B cell (primary cell): ENCODE results near the gene SLC30A7. TPM values are rescaled to one million over a fixed set of nuclear protein-coding genes. Genes with fewer than 3 reads are reported as not detected.

Experiments
- ATAC-seq: fragments of 200-7000 bp; cut with Tn5 transposase; one replicate; pipeline ENCODE4 v1.10.0; 2021; ENCODE audit warnings: low read depth, mild to moderate bottlenecking, moderate number of reproducible peaks, moderate library complexity
- CTCF ChIA-PET: fragments of 350-600 bp; sonication (Branson Sonifier 250); formaldehyde crosslinking; loops from one replicate; lab custom pipeline; 2021; ENCODE audit warnings: antibody characterized with exemption, inconsistent platforms; lab: Charles Lee
- POLR2A ChIA-PET: fragments of 350-600 bp; sonication (Branson Sonifier 250); formaldehyde crosslinking; loops from one replicate; lab custom pipeline; 2021; ENCODE audit warnings: antibody characterized with exemption; lab: Charles Lee
- DNase-seq: peaks from one replicate; pipeline ENCODE4 v3.0.0; 2013
- H2AFZ ChIP-seq: 2 replicates; pipeline ENCODE4 v1.6.1; 2012; ENCODE audit warnings: mild to moderate bottlenecking, low read depth, low read length; ENCODE audit not compliant: insufficient read depth, poor library complexity, severe bottlenecking
- H3K27ac ChIP-seq, 2 donors: 1 replicate in 1 of 2; 2 replicates in 1 of 2; pipeline ENCODE4 v1.5.1; 2012 to 2013; ENCODE audit warnings: low read length in 2 of 2, mild to moderate bottlenecking in 2 of 2, moderate library complexity in 1 of 2
- H3K27me3 ChIP-seq, 4 experiments: fragments of 200-600 bp in 1 of 4; sonication (generic) in 1 of 4; replicated peaks in 1 of 4; 1 replicate in 2 of 4; 2 replicates in 2 of 4; pipeline versions ENCODE4 v1.6.1 to v1.7.0; 2013 to 2016; ENCODE audit warnings: low read length in 3 of 4, mild to moderate bottlenecking in 2 of 4, mixed read lengths in 1 of 4, moderate library complexity in 1 of 4; ENCODE audit not compliant: insufficient read depth in 4 of 4, control insufficient read depth in 3 of 4; ENCODE audit errors: control extremely low read depth in 1 of 4
- H3K36me3 ChIP-seq, 2 experiments: replicated peaks in 1 of 2; 1 replicate in 1 of 2; 2 replicates in 1 of 2; pipeline versions ENCODE4 v1.6.1 to v1.7.1; 2013; ENCODE audit warnings: low read length in 1 of 2; ENCODE audit not compliant: insufficient read depth in 2 of 2, control insufficient read depth in 1 of 2; ENCODE audit errors: control extremely low read depth in 1 of 2, extremely low read depth in 1 of 2
- H3K4me1 ChIP-seq, 2 donors: fragments of 200-600 bp in 1 of 2; sonication (generic) in 1 of 2; 1 replicate in 1 of 2; 2 replicates in 1 of 2; pipeline versions ENCODE4 v1.5.1 to v1.6.1; 2013 to 2017; ENCODE audit warnings: low read length in 2 of 2; ENCODE audit not compliant: control insufficient read depth in 2 of 2, insufficient read depth in 2 of 2
- H3K4me2 ChIP-seq: replicated peaks from 2 replicates; pipeline ENCODE3; 2012; ENCODE audit warnings: mild to moderate bottlenecking, low read depth, low read length; ENCODE audit not compliant: poor library complexity, severe bottlenecking
- H3K4me3 ChIP-seq, 5 experiments: fragments of 200-600 bp in 1 of 5; sonication (generic) in 1 of 5; 1 replicate in 3 of 5; 2 replicates in 2 of 5; pipeline versions ENCODE4 v1.5.1 to v1.7.0; 2011 to 2016; ENCODE audit warnings: low read length in 4 of 5, mild to moderate bottlenecking in 4 of 5, low read depth in 2 of 5, control low read depth in 1 of 5, moderate library complexity in 1 of 5; ENCODE audit not compliant: insufficient read depth in 1 of 5; ENCODE audit errors: control extremely low read depth in 1 of 5, extremely low read depth in 1 of 5
- H3K79me2 ChIP-seq: fragments of 200-600 bp; sonication (generic); one replicate; pipeline ENCODE4 v1.6.0; 2016; ENCODE audit warnings: low read length; ENCODE audit not compliant: control insufficient read depth, insufficient read depth
- H3K9ac ChIP-seq: fragments of 200-600 bp; sonication (generic); 2 replicates; pipeline ENCODE4 v1.6.1; 2017; ENCODE audit warnings: mild to moderate bottlenecking, low read length, moderate library complexity
- H3K9me3 ChIP-seq, 3 donors: one replicate each; pipeline versions ENCODE4 v1.6.1 to v1.7.1; 2013; ENCODE audit warnings: low read length in 2 of 3; ENCODE audit not compliant: control insufficient read depth in 2 of 3, insufficient read depth in 1 of 3; ENCODE audit errors: control extremely low read depth in 1 of 3
- H4K20me1 ChIP-seq: 2 replicates; pipeline ENCODE4 v1.6.0; 2012; ENCODE audit warnings: mild to moderate bottlenecking, low read length; ENCODE audit not compliant: insufficient read depth, control insufficient read depth, poor library complexity, severe bottlenecking
- H3K27ac Mint-ChIP-seq: one replicate; pipeline ENCODE4 v1.8.0; 2021; ENCODE audit warnings: mixed read lengths
- H3K27me3 Mint-ChIP-seq: one replicate; pipeline ENCODE4 v1.8.0; 2021; ENCODE audit warnings: mixed read lengths
- H3K4me1 Mint-ChIP-seq: one replicate; pipeline ENCODE4 v1.8.0; 2021; ENCODE audit warnings: mixed read lengths
- H3K4me3 Mint-ChIP-seq: one replicate; pipeline ENCODE4 v1.8.0; 2021; ENCODE audit warnings: mixed read lengths
- H3K9me3 Mint-ChIP-seq: one replicate; pipeline ENCODE4 v1.8.0; 2022; ENCODE audit warnings: mixed read lengths; ENCODE audit not compliant: insufficient read depth
- CTCF ChIP-seq: fragments of 200-600 bp; IDR thresholded peaks from one replicate; pipeline ENCODE4 v1.8.0; 2022; ENCODE audit warnings: antibody characterized with exemption, mild to moderate bottlenecking
- EZH2 ChIP-seq: IDR thresholded peaks from 2 replicates; pipeline ENCODE4 v1.6.1; 2012; ENCODE audit warnings: borderline replicate concordance, low read depth, mild to moderate bottlenecking, moderate library complexity, low read length; ENCODE audit not compliant: insufficient read depth, poor library complexity, severe bottlenecking
- WGBS: methylation state at CpG from one replicate; pipeline ENCODE4 v1.1.5; 2013; ENCODE audit warnings: missing lambda C conversion rate; ENCODE audit not compliant: insufficient coverage; 5-methylcytosine and 5-hydroxymethylcytosine counted together
- intact Hi-C: fragments of 100-400 bp; cut with micrococcal nuclease; formaldehyde crosslinking; loops from one replicate; pipeline ENCODE4 v1.10.0; 2022
- polyA plus RNA-seq: library from polyadenylated mRNA; depleted of rRNA; stranded (reverse); fragments of >200 nt; gene quantifications from 2 replicates; pipeline ENCODE4 v1.2.3, GENCODE V29; 2012
- total RNA-seq, 2 donors: library from RNA; stranded (reverse); fragments of 120-200 nt in 1 of 2; gene quantifications; 1 replicate in 1 of 2; 2 replicates in 1 of 2; pipeline versions ENCODE4 v1.2.3 to v1.2.4, GENCODE V29; 2013 to 2022

The SLC30A7 gene
- total and polyA plus RNA-seq, 2 donors (not counting 1 experiment from before 2014, with no cell fraction given) = 5.2 to 28.6 TPM

- Mint-ChIP-seq H3K4me3 (no peak overlapping the region), H3K27ac (no peak overlapping the region), H3K4me1 (peaks cover 23% of the 10 kb centered on the region), H3K9me3 (no peaks in the 10 kb centered on the region), H3K27me3 (no peaks in the 10 kb centered on the region)
- Histone ChIP-seq H3K4me1 (peaks cover 10 to 18% of the 10 kb centered on the region in 2 donors), H4K20me1 (no peaks in the 10 kb centered on the region), H3K4me2 (no peak overlapping the region), H3K79me2 (no peaks in the 10 kb centered on the region), H3K36me3 (peaks cover 0 to 8% of the 10 kb centered on the region in 2 experiments), H3K27ac (peak overlapping the region in 1 of 2 donors; percentile 53), H3K9ac (no peak overlapping the region), H3K4me3 (no peak overlapping the region), H3K27me3 (no peaks in the 10 kb centered on the region), H3K9me3 (no peaks in the 10 kb centered on the region), H2AFZ (no peak overlapping the region)
- intact Hi-C loops = loop anchor here (5.0 kb wide), 1 partner anchor 32 kb away; no protein-coding TSS in a partner anchor
- 83% methylated on average over 1 of the region's 3 CpGs for WGBS
- CTCF ChIA-PET = interaction anchor here (0.9 to 1.8 kb wide), 2 partner anchors 234 to 284 kb away, joined by 3 to 4 read pairs; no protein-coding TSS in a partner anchor
- no peak for DNase-seq
- ATAC-seq = no peak
- POLR2A ChIA-PET = no interaction called here
- TF ChIP-seq CTCF (no peak), EZH2 (no peak)
These were observed 108.8 kb downstream of the SLC30A7 start for GRCh38 chr1:101004670-101005069.

- Histone ChIP-seq H3K9me3 (no peaks in the 10 kb centered on the region), H3K9ac (no peak overlapping the region), H2AFZ (no peak overlapping the region), H3K27ac (peak overlapping the region in 1 of 2 donors; percentile 42), H3K4me2 (no peak overlapping the region), H3K79me2 (no peaks in the 10 kb centered on the region), H3K4me1 (peaks cover 10 to 18% of the 10 kb centered on the region in 2 donors), H3K27me3 (no peaks in the 10 kb centered on the region), H3K4me3 (no peak overlapping the region), H3K36me3 (peaks cover 0 to 7% of the 10 kb centered on the region in 2 experiments), H4K20me1 (no peaks in the 10 kb centered on the region)
- intact Hi-C loops = loop anchor here (5.0 kb wide), 1 partner anchor 33 kb away; no protein-coding TSS in a partner anchor
- POLR2A ChIA-PET = no interaction called here
- no peak overlapping the region for H3K27ac Mint-ChIP-seq
- H3K27me3 Mint-ChIP-seq = no peaks in the 10 kb centered on the region
- CTCF ChIA-PET = interaction anchor here (1.8 kb wide), 1 partner anchor 233 kb away, joined by 4 read pairs; no protein-coding TSS in a partner anchor
- peaks cover 23% of the 10 kb centered on the region for H3K4me1 Mint-ChIP-seq
- TF ChIP-seq CTCF = no peak
- TF ChIP-seq EZH2 = no peak
- H3K9me3 Mint-ChIP-seq = no peaks in the 10 kb centered on the region
- H3K4me3 Mint-ChIP-seq = no peak overlapping the region
- DNase-seq (no peak), ATAC-seq (no peak)
- WGBS = no CpG with 5 or more reads among the region's 1 CpG
These were observed 109.3 kb downstream of the SLC30A7 start for GRCh38 chr1:101005183-101005582.
